Measurements from ENCODE around the gene MMP23B.

- TF ChIP-seq EZH2 (IDR thresholded peaks at IDR 0.05; ENCODE audit: borderline replicate concordance, low read depth, low read length, poor library complexity, severe bottlenecking) = no peak
- TF ChIP-seq, protein P1, sequence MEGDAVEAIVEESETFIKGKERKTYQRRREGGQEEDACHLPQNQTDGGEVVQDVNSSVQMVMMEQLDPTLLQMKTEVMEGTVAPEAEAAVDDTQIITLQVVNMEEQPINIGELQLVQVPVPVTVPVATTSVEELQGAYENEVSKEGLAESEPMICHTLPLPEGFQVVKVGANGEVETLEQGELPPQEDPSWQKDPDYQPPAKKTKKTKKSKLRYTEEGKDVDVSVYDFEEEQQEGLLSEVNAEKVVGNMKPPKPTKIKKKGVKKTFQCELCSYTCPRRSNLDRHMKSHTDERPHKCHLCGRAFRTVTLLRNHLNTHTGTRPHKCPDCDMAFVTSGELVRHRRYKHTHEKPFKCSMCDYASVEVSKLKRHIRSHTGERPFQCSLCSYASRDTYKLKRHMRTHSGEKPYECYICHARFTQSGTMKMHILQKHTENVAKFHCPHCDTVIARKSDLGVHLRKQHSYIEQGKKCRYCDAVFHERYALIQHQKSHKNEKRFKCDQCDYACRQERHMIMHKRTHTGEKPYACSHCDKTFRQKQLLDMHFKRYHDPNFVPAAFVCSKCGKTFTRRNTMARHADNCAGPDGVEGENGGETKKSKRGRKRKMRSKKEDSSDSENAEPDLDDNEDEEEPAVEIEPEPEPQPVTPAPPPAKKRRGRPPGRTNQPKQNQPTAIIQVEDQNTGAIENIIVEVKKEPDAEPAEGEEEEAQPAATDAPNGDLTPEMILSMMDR (conservative IDR thresholded peaks at IDR 0.05; ENCODE audit: low read depth, low read length) = no peak; the same call in 1 of the 2 replicates
Observed at GRCh38 chr1:1599030-1599934, 32.7 kb upstream of the MMP23B start.
